GM12878 (cell line): ENCODE data around the gene SPTBN1. TPM values are rescaled to one million over a fixed set of nuclear protein-coding genes. Genes with fewer than 3 reads are reported as not detected.

Experiments used
- BCL3 ChIP-seq: IDR thresholded peaks from 2 replicates; pipeline ENCODE4 v1.6.1; 2011; ENCODE audit warnings: borderline replicate concordance, low read depth, mild to moderate bottlenecking, moderate library complexity, low read length; ENCODE audit not compliant: insufficient read depth, poor library complexity, severe bottlenecking
- MTA2 ChIP-seq: fragments of 450-650 bp; IDR thresholded peaks from 2 replicates; pipeline ENCODE4 v1.6.1; 2016; ENCODE audit warnings: low read depth, mild to moderate bottlenecking, moderate library complexity
- ZNF592 ChIP-seq: fragments of 450-650 bp; IDR thresholded peaks from 2 replicates; pipeline ENCODE4 v1.6.1; 2017; ENCODE audit warnings: mild to moderate bottlenecking, moderate library complexity
- polyA plus RNA-seq, 11 experiments: library from polyadenylated mRNA; depleted of rRNA in 4 of 11; unstranded in 6 of 11; stranded (reverse) in 5 of 11; fragments of >200 nt; fragmentation: Nextera tagmentation in 4 of 11; fragmentation: Illumina TruSeq in 1 of 11; extraction: Ambion mirVana in 4 of 11; extraction: Trizol in 1 of 11; gene quantifications; 1 replicate in 1 of 11; 2 replicates in 10 of 11; pipeline versions ENCODE4 v1.2.1 to v1.2.3, GENCODE V29; 2011 to 2016; ENCODE audit warnings: inconsistent platforms in 2 of 11, missing spikeins in 2 of 11, low read depth in 1 of 11
- total RNA-seq, 4 experiments: library from RNA; depleted of rRNA in 3 of 4; stranded (reverse); fragments of >200 nt in 3 of 4; fragmentation: Illumina TruSeq in 1 of 4; extraction: Trizol in 1 of 4; gene quantifications; 2 replicates each; pipeline versions ENCODE4 v1.2.1 to v1.2.3, GENCODE V29; 2013 to 2021
- TF ChIP-seq, protein P1 (sequence below): fragments of 450-650 bp; IDR thresholded peaks from 2 replicates; pipeline ENCODE4 v1.6.1; 2018; ENCODE audit warnings: mild to moderate bottlenecking, low read depth, moderate library complexity; ENCODE audit not compliant: partially characterized antibody

SPTBN1 gene
- total and polyA plus RNA-seq, 10 of the 15 experiments (the other 5 are each of a cell fraction or from before 2014, with no cell fraction given): 20.6 to 154 (median 76.7) TPM

DNA sequence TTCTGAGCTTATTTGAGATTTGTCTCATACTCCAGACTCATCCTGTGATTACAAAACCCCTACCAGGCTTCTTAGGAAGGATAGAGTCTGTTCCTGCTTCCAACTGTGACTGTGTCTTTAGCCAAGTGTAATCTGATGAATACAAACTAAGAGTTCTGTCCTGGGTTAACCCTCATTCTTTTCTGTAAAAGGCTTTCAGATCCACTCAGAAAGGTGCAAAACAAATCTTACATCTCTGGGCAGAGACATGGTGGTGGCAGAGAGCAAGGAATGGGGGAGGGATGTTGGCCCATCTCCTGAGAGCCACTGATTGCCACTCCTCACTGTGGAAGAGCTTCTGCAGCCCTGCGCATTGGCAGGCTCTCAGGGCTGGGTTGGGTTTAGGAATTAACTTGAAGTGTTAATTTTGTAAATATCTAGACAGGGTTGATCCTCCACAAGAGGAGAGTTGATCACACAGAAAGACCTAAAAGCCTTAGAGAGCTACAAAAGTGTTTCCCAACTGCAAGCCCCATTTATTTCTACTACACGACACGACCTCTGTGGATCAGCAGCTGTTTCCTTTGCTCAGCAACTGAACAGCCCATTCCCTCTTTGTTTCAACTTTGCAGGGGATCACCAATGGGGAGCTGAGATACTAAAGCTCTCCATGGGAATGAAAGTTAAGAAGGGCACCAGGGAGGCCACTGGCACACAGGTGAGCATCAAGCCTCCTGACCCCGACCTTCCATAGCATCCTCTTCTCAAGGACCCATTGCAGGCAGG, 23.7 kb upstream of the SPTBN1 start (continued):
- TF ChIP-seq, protein P1, sequence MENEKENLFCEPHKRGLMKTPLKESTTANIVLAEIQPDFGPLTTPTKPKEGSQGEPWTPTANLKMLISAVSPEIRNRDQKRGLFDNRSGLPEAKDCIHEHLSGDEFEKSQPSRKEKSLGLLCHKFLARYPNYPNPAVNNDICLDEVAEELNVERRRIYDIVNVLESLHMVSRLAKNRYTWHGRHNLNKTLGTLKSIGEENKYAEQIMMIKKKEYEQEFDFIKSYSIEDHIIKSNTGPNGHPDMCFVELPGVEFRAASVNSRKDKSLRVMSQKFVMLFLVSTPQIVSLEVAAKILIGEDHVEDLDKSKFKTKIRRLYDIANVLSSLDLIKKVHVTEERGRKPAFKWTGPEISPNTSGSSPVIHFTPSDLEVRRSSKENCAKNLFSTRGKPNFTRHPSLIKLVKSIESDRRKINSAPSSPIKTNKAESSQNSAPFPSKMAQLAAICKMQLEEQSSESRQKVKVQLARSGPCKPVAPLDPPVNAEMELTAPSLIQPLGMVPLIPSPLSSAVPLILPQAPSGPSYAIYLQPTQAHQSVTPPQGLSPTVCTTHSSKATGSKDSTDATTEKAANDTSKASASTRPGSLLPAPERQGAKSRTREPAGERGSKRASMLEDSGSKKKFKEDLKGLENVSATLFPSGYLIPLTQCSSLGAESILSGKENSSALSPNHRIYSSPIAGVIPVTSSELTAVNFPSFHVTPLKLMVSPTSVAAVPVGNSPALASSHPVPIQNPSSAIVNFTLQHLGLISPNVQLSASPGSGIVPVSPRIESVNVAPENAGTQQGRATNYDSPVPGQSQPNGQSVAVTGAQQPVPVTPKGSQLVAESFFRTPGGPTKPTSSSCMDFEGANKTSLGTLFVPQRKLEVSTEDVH: no peak
- TF ChIP-seq BCL3 (no peak), MTA2 (no peak), ZNF592 (no peak)
